Fibroblast of the aortic adventitia (primary cell): ENCODE data around the gene ENPP1. TPM values are rescaled to one million over a fixed set of nuclear protein-coding genes. Genes with fewer than 3 reads are reported as not detected.
A peak's percentile ranks its signal among the peaks of the same experiment; 100 is the strongest.

ENCODE experiments used
- DNase-seq: peaks from one replicate; pipeline ENCODE4 v3.0.0-alpha.2; 2010; ENCODE audit warnings: low read depth
- H3K4me3 ChIP-seq: 2 replicates; pipeline ENCODE4 v1.5.1; 2011; ENCODE audit warnings: low read depth, mild to moderate bottlenecking, control low read depth, low read length, moderate library complexity
- total RNA-seq: library from RNA; depleted of rRNA; stranded (reverse); fragments of >200 nt; gene quantifications from 2 replicates; pipeline ENCODE4 v1.2.3, GENCODE V29; 2012; ENCODE audit warnings: low replicate concordance
- TF ChIP-seq, protein P1 (sequence below): IDR thresholded peaks from 2 replicates; pipeline ENCODE4 v1.5.1; 2011; ENCODE audit warnings: mild to moderate bottlenecking, low read length, control low read depth, inconsistent platforms; ENCODE audit not compliant: insufficient read depth

Gene ENPP1
- total RNA-seq, 1 donor, result 7.4 TPM

DNA sequence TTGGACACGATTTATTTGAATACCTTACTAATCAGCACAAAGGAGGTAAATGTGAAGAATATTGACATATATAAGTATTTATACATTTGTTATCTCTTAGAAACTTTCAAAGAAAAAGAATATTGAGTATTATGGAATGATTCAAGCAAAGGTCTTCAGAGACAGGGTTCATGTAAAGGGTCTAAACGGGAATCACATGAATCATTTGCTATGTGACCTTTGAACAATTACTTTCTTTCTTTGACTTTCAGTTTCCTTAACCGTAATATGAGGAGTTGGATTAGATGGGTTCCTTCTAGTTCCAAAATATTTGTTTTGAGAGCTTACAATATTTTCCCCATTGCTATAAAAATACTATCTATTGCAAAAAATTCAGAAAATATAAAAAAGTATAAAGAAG is 14.3 kb downstream of the ENPP1 start:
- TF ChIP-seq, protein P1, sequence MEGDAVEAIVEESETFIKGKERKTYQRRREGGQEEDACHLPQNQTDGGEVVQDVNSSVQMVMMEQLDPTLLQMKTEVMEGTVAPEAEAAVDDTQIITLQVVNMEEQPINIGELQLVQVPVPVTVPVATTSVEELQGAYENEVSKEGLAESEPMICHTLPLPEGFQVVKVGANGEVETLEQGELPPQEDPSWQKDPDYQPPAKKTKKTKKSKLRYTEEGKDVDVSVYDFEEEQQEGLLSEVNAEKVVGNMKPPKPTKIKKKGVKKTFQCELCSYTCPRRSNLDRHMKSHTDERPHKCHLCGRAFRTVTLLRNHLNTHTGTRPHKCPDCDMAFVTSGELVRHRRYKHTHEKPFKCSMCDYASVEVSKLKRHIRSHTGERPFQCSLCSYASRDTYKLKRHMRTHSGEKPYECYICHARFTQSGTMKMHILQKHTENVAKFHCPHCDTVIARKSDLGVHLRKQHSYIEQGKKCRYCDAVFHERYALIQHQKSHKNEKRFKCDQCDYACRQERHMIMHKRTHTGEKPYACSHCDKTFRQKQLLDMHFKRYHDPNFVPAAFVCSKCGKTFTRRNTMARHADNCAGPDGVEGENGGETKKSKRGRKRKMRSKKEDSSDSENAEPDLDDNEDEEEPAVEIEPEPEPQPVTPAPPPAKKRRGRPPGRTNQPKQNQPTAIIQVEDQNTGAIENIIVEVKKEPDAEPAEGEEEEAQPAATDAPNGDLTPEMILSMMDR, result no peak
- no peak for DNase-seq
- H3K4me3 ChIP-seq, result no peak overlapping the region

DNA sequence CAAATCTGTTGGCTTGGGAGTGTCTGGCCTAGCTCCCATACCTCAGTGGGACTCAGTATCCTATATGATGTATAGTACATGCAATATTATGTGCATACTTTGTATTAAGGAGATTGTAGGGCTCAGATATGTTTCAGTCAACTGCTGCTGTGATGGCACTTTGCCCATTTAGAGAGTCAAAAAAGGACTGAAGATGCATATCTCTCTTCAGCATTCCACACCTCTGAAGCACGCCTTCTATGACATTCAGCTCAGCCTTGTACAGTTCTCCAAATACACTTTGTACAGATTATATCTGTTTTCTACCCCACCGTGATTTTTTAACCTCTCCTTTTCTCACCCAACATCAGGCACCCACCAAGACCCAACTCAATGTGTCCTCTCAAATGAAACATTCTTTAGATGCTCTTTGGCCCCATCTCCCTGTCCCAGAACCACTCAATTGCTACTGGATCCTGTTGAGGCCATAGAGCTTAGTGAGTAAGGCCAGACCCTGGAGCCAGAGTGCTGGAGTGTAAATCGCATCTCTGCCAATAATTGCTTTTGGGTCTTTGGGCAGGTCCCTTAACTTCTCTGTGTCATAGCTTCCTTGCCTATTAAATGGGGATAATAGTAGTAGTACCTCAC is 15.6 kb downstream of the ENPP1 start:
- no peak for DNase-seq
- TF ChIP-seq, protein P1, result no peak
- H3K4me3 ChIP-seq, result no peak overlapping the region

DNA sequence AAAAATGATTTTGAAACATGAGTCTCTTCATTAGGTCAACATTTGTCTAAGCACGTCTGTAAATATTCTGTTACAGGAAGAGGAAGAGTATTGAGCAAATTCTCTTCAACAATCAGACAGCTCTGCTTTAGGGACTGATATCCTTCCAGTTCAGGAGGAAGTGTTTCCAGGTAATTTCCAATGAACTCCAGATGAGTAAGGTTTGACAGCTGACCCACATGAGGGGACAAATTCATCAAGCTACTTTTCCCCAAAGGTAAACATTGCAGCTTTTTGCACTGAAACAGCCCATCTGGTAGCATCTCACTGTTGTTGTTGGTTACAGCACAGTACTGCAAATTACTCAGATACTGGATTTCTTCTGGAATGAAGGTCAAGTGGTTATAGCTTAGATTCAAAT is 18.1 kb downstream of the ENPP1 start:
- DNase-seq, result no peak
- TF ChIP-seq, protein P1, result no peak
- no peak overlapping the region for H3K4me3 ChIP-seq

DNA sequence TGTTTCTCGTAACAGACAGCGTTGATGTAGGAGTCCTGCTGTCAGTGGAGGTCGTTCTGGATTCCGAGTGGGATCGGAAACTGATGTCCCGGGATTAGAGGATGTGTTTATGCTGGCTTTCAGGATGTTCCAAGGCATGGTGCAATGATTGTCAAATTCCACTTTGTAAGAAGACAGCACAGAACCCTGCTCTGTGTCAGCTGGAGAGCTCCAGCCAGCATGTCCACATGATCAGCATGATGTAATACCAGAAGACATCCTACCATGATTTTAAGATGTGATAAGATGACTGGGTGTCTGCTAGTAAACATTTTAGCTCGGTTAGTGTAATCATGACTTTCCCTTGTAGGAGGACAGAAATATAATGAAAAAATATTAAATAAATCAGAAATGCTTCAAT is 20.3 kb downstream of the ENPP1 start:
- H3K4me3 ChIP-seq, result no peak overlapping the region
- TF ChIP-seq, protein P1, result no peak
- DNase-seq, result peak; percentile 25

DNA sequence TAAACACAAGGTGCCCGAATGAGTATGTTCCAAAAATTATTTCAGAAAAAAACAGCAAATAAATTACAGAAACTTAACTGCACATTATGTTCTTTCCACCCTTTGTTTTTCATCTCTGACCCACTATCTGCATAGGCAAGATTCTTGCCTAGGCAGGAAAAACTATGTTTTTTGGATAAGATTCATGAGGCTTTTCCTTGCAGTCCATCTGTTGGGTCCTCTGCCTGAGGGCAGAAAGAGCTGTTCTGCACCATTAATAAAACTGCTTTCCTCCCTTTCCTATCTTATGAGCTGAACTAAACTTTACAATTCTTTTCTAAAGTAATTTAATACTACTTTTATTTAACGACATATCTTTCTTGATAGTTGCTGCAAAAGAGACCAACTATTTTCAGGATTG is 21.1 kb downstream of the ENPP1 start:
- no peak for DNase-seq
- TF ChIP-seq, protein P1, result no peak
- no peak overlapping the region for H3K4me3 ChIP-seq

DNA sequence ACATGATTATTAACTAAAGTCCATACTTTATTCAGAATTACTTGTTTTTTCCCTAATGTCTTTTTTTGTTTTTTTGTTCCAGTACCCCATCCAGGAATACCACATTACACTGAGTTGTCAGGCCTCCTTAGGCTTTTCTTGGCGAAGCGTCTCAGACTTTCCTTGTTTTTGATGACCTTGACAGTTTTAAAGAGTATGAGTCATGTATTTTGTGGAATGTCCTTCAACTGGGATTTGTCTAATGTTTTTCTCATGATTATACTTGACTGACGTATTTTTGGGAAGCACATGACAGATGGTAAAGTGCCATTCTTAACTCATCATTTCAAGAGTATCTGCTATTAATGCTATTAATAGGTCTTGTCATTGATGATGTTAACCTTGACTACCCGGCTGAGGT is 23.6 kb downstream of the ENPP1 start:
- no peak overlapping the region for H3K4me3 ChIP-seq
- TF ChIP-seq, protein P1, result no peak
- DNase-seq, result no peak

DNA sequence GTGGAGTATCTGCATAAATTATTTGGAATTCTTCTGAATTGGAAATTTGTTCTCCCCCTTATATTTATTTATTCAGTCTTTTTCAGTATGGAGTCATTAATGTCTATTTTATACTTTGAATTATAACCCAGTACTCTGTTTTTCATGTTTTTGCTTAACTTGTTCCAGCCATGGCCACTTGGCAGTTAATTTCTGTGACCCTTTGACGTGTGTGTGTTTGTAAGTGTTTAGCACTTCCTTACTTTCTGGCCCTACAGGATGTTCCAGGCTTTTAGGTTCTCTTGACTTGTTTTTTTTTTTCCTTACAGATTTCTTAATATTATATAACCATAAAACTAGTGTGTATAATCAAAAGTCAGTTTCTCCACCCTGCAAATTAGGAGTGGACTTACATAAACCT is 24.1 kb downstream of the ENPP1 start:
- TF ChIP-seq, protein P1, result no peak
- H3K4me3 ChIP-seq, result no peak overlapping the region
- DNase-seq, result no peak
